Raji (cell line): ENCODE data around the gene PPBP.

Source experiments
- POLR2A ChIP-seq: IDR thresholded peaks from 2 replicates; pipeline ENCODE4 v1.6.1; 2011; ENCODE audit warnings: low read depth, low read length, control low read depth; ENCODE audit not compliant: insufficient read depth

PPBP gene

GRCh38 chr4:73988061-73988460 lies at the start of gene PPBP:
PPBP (minus strand) TSS chr4:73988190; CDS start chr4:73988103, 87 bp downstream.
- no peak for TF ChIP-seq POLR2A

- no peak for TF ChIP-seq POLR2A
Measured at GRCh38 chr4:74037076-74037955, 49.3 kb upstream of the PPBP start.

GRCh38 chr4:74033739-74034138 lies 45.7 kb upstream of the PPBP start:
- no peak for TF ChIP-seq POLR2A

- TF ChIP-seq POLR2A = no peak
Measured at GRCh38 chr4:74032064-74032463, 44.1 kb upstream of the PPBP start.

- no peak for TF ChIP-seq POLR2A
Measured at GRCh38 chr4:74031576-74031975, 43.6 kb upstream of the PPBP start.

GRCh38 chr4:74030285-74030684 lies 42.3 kb upstream of the PPBP start:
- TF ChIP-seq POLR2A = no peak

GRCh38 chr4:74028504-74028903 lies 40.5 kb upstream of the PPBP start:
- no peak for TF ChIP-seq POLR2A

GRCh38 chr4:74023709-74024108 lies 35.7 kb upstream of the PPBP start:
- no peak for TF ChIP-seq POLR2A

- no peak for TF ChIP-seq POLR2A
Measured at GRCh38 chr4:74021601-74022000, 33.6 kb upstream of the PPBP start.

- no peak for TF ChIP-seq POLR2A
Measured at GRCh38 chr4:74018771-74019170, 30.8 kb upstream of the PPBP start.

- TF ChIP-seq POLR2A = no peak
Measured at GRCh38 chr4:74018116-74018515, 30.1 kb upstream of the PPBP start.

- no peak for TF ChIP-seq POLR2A
Measured at GRCh38 chr4:74016068-74016467, 28.1 kb upstream of the PPBP start.

- TF ChIP-seq POLR2A = no peak
Measured at GRCh38 chr4:74015126-74015780, 27.3 kb upstream of the PPBP start.

- TF ChIP-seq POLR2A = no peak
Measured at GRCh38 chr4:74014332-74014731, 26.3 kb upstream of the PPBP start.

- no peak for TF ChIP-seq POLR2A
Measured at GRCh38 chr4:74013264-74013663, 25.3 kb upstream of the PPBP start.

- TF ChIP-seq POLR2A = no peak
Measured at GRCh38 chr4:74012130-74012529, 24.1 kb upstream of the PPBP start.
